ENCODE results near the gene KIF20B. TPM values are rescaled to one million over a fixed set of nuclear protein-coding genes. Genes with fewer than 3 reads are reported as not detected.

Gene KIF20B
- 10 to 100 TPM; 68.9 to 78.4 TPM for total RNA-seq

- DNase-seq: peak; percentile 98
- ATAC-seq: peak; percentile 99
- ChIA-PET CTCF (interaction anchor here (0.6 to 1.5 kb wide), 7 partner anchors 10 to 158 kb away, joined by 3 to 8 read pairs (median 3); no protein-coding TSS in a partner anchor), POLR2A (interaction anchor here (0.6 to 1.8 kb wide), 17 partner anchors 9 to 451 kb away, joined by 3 to 29 read pairs (median 4); partner anchors contain the start of genes IFIT2, IFIT3 and IFIT5)
- peak within 1 kb of the TSS; percentile 99 for H3K27ac Mint-ChIP-seq
- peaks cover 48% of the 10 kb centered on the region for H3K4me1 Mint-ChIP-seq (ENCODE audit: low read depth)
- no peaks in the 10 kb centered on the region for H3K27me3 Mint-ChIP-seq (ENCODE audit: low read depth)
- H3K9me3 Mint-ChIP-seq (ENCODE audit: insufficient read depth): no peaks in the 10 kb centered on the region
- H3K4me3 Mint-ChIP-seq: peak within 1 kb of the TSS; percentile 99
- peaks cover 37% of the 10 kb centered on the region for H3K36me3 Mint-ChIP-seq (ENCODE audit: low read depth)
Measured at GRCh38 chr10:89701242-89702120, at the start of gene KIF20B. KIF20B (plus strand) TSS chr10:89701590; CDS start chr10:89705295, 3,705 bp downstream.

- DNase-seq (no peak), ATAC-seq (no peak)
- ChIA-PET POLR2A (no interaction called here), CTCF (no interaction called here)
- Mint-ChIP-seq H3K9me3 (ENCODE audit: insufficient read depth) (no peaks in the 10 kb centered on the region), H3K4me1 (ENCODE audit: low read depth) (peaks cover 11% of the 10 kb centered on the region), H3K36me3 (ENCODE audit: low read depth) (no peaks in the 10 kb centered on the region), H3K27me3 (ENCODE audit: low read depth) (peaks cover 31% of the 10 kb centered on the region), H3K4me3 (no peak overlapping the region), H3K27ac (no peak overlapping the region)
Measured at GRCh38 chr10:89651916-89652573, 49.3 kb upstream of the KIF20B start.

GRCh38 chr10:89652806-89653370 is 48.5 kb upstream of the KIF20B start:
- ChIA-PET CTCF (no interaction called here), POLR2A (no interaction called here)
- DNase-seq (no peak), ATAC-seq (no peak)
- Mint-ChIP-seq H3K36me3 (ENCODE audit: low read depth) (no peaks in the 10 kb centered on the region), H3K27ac (no peak overlapping the region), H3K4me1 (ENCODE audit: low read depth) (peaks cover 11% of the 10 kb centered on the region), H3K27me3 (ENCODE audit: low read depth) (peaks cover 28% of the 10 kb centered on the region), H3K9me3 (ENCODE audit: insufficient read depth) (no peaks in the 10 kb centered on the region), H3K4me3 (no peak overlapping the region)

- ChIA-PET CTCF (no interaction called here), POLR2A (no interaction called here)
- no peak for ATAC-seq
Measured at GRCh38 chr10:89653410-89653869, 48.0 kb upstream of the KIF20B start.

GRCh38 chr10:89655722-89656121 is 45.7 kb upstream of the KIF20B start:
- Mint-ChIP-seq H3K4me1 (ENCODE audit: low read depth) (peaks cover 11% of the 10 kb centered on the region), H3K4me3 (no peak overlapping the region), H3K27me3 (ENCODE audit: low read depth) (peaks cover 19% of the 10 kb centered on the region), H3K9me3 (ENCODE audit: insufficient read depth) (no peaks in the 10 kb centered on the region), H3K36me3 (ENCODE audit: low read depth) (no peaks in the 10 kb centered on the region), H3K27ac (no peak overlapping the region)
- ChIA-PET POLR2A (no interaction called here), CTCF (no interaction called here)
- DNase-seq (no peak), ATAC-seq (no peak)

More at GRCh38 chr10:89653410-89653869, 48.0 kb upstream of the KIF20B start:
- Mint-ChIP-seq H3K27me3 (ENCODE audit: low read depth) (peaks cover 24% of the 10 kb centered on the region), H3K4me1 (ENCODE audit: low read depth) (peaks cover 11% of the 10 kb centered on the region), H3K36me3 (ENCODE audit: low read depth) (no peaks in the 10 kb centered on the region), H3K27ac (no peak overlapping the region), H3K4me3 (no peak overlapping the region), H3K9me3 (ENCODE audit: insufficient read depth) (no peaks in the 10 kb centered on the region)
- DNase-seq: peak; percentile 24

- DNase-seq (no peak), ATAC-seq (no peak)
- Mint-ChIP-seq H3K9me3 (ENCODE audit: insufficient read depth) (no peaks in the 10 kb centered on the region), H3K27ac (no peak overlapping the region), H3K36me3 (ENCODE audit: low read depth) (no peaks in the 10 kb centered on the region), H3K27me3 (ENCODE audit: low read depth) (peaks cover 20% of the 10 kb centered on the region), H3K4me3 (no peak overlapping the region), H3K4me1 (ENCODE audit: low read depth) (peaks cover 11% of the 10 kb centered on the region)
- POLR2A ChIA-PET: no interaction called here
- CTCF ChIA-PET: no interaction called here
Measured at GRCh38 chr10:89657302-89657701, 44.1 kb upstream of the KIF20B start.

GRCh38 chr10:89659143-89660131 is 42.0 kb upstream of the KIF20B start:
- CTCF ChIA-PET: interaction anchor here (1.0 kb wide), 1 partner anchor 14 kb away, joined by 3 read pairs; no protein-coding TSS in a partner anchor
- peaks cover 17% of the 10 kb centered on the region for H3K27me3 Mint-ChIP-seq (ENCODE audit: low read depth)
- DNase-seq (no peak), ATAC-seq (no peak)
- no peak overlapping the region for H3K4me3 Mint-ChIP-seq
- H3K36me3 Mint-ChIP-seq (ENCODE audit: low read depth): no peaks in the 10 kb centered on the region
- H3K4me1 Mint-ChIP-seq (ENCODE audit: low read depth): no peaks in the 10 kb centered on the region
- POLR2A ChIA-PET: no interaction called here
- no peak overlapping the region for H3K27ac Mint-ChIP-seq
- H3K9me3 Mint-ChIP-seq (ENCODE audit: insufficient read depth): no peaks in the 10 kb centered on the region

GRCh38 chr10:89662596-89662995 is 38.8 kb upstream of the KIF20B start:
- DNase-seq: no peak
- no peak overlapping the region for H3K27ac Mint-ChIP-seq
- CTCF ChIA-PET: no interaction called here
- POLR2A ChIA-PET: no interaction called here
- no peaks in the 10 kb centered on the region for H3K4me1 Mint-ChIP-seq (ENCODE audit: low read depth)
- ATAC-seq: no peak
- no peak overlapping the region for H3K4me3 Mint-ChIP-seq
- no peaks in the 10 kb centered on the region for H3K9me3 Mint-ChIP-seq (ENCODE audit: insufficient read depth)
- H3K27me3 Mint-ChIP-seq (ENCODE audit: low read depth): peaks cover 25% of the 10 kb centered on the region
- H3K36me3 Mint-ChIP-seq (ENCODE audit: low read depth): no peaks in the 10 kb centered on the region

- Mint-ChIP-seq H3K36me3 (ENCODE audit: low read depth) (no peaks in the 10 kb centered on the region), H3K9me3 (ENCODE audit: insufficient read depth) (no peaks in the 10 kb centered on the region), H3K4me3 (no peak overlapping the region), H3K27ac (no peak overlapping the region), H3K4me1 (ENCODE audit: low read depth) (no peaks in the 10 kb centered on the region), H3K27me3 (ENCODE audit: low read depth) (peaks cover 27% of the 10 kb centered on the region)
- DNase-seq (no peak), ATAC-seq (no peak)
- POLR2A ChIA-PET: no interaction called here
- CTCF ChIA-PET: no interaction called here
Measured at GRCh38 chr10:89663144-89663543, 38.2 kb upstream of the KIF20B start.

GRCh38 chr10:89664203-89664602 is 37.2 kb upstream of the KIF20B start:
- ATAC-seq (no peak), DNase-seq (no peak)
- ChIA-PET CTCF (no interaction called here), POLR2A (no interaction called here)
- Mint-ChIP-seq H3K27me3 (ENCODE audit: low read depth) (peaks cover 30% of the 10 kb centered on the region), H3K36me3 (ENCODE audit: low read depth) (no peaks in the 10 kb centered on the region), H3K9me3 (ENCODE audit: insufficient read depth) (no peaks in the 10 kb centered on the region), H3K4me3 (no peak overlapping the region), H3K27ac (no peak overlapping the region), H3K4me1 (ENCODE audit: low read depth) (no peaks in the 10 kb centered on the region)

- Mint-ChIP-seq H3K36me3 (ENCODE audit: low read depth) (no peaks in the 10 kb centered on the region), H3K4me1 (ENCODE audit: low read depth) (no peaks in the 10 kb centered on the region), H3K9me3 (ENCODE audit: insufficient read depth) (no peaks in the 10 kb centered on the region), H3K27ac (no peak overlapping the region), H3K4me3 (no peak overlapping the region), H3K27me3 (ENCODE audit: low read depth) (peaks cover 30% of the 10 kb centered on the region)
- ATAC-seq: no peak
- POLR2A ChIA-PET: no interaction called here
- CTCF ChIA-PET: no interaction called here
- DNase-seq: no peak
Measured at GRCh38 chr10:89665302-89665701, 36.1 kb upstream of the KIF20B start.
